ENCODE results near the gene TRERF1.

- TF ChIP-seq GATA3 (IDR thresholded peaks at IDR 0.05; ENCODE audit: low read depth, low read length) (no peak), GATA2 (IDR thresholded peaks at IDR 0.05; ENCODE audit: low read depth, low read length) (no peak)
These were observed 274.7 kb downstream of the TRERF1 start for GRCh38 chr6:42176981-42177380.
